ENCODE data around the gene SEPTIN12. TPM values are rescaled to one million over a fixed set of nuclear protein-coding genes. Genes with fewer than 3 reads are reported as not detected.

The SEPTIN12 gene
- total RNA-seq, 4 donors from 2014 or later: not detected

GRCh38 chr16:4796982-4797804 is 9.0 kb upstream of the SEPTIN12 start:
- H3K27me3 ChIP-seq: no peaks in the 10 kb centered on the region
- no peak overlapping the region for H3K4me3 ChIP-seq
- no peak overlapping the region for H3K27ac ChIP-seq
- no peaks in the 10 kb centered on the region for H3K9me3 ChIP-seq
- H3K36me3 ChIP-seq: peaks cover 0 to 49% of the 10 kb centered on the region in 2 donors
- TF ChIP-seq, protein P1, sequence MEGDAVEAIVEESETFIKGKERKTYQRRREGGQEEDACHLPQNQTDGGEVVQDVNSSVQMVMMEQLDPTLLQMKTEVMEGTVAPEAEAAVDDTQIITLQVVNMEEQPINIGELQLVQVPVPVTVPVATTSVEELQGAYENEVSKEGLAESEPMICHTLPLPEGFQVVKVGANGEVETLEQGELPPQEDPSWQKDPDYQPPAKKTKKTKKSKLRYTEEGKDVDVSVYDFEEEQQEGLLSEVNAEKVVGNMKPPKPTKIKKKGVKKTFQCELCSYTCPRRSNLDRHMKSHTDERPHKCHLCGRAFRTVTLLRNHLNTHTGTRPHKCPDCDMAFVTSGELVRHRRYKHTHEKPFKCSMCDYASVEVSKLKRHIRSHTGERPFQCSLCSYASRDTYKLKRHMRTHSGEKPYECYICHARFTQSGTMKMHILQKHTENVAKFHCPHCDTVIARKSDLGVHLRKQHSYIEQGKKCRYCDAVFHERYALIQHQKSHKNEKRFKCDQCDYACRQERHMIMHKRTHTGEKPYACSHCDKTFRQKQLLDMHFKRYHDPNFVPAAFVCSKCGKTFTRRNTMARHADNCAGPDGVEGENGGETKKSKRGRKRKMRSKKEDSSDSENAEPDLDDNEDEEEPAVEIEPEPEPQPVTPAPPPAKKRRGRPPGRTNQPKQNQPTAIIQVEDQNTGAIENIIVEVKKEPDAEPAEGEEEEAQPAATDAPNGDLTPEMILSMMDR (IDR thresholded peaks at IDR 0.05): no peak
- TF ChIP-seq POLR2AphosphoS5 (IDR thresholded peaks at IDR 0.05) (no peak), POLR2A (IDR thresholded peaks at IDR 0.05) (no peak), EP300 (IDR thresholded peaks at IDR 0.05) (no peak)
- H3K4me1 ChIP-seq: peaks cover 0 to 21% (median 10%) of the 10 kb centered on the region in 3 donors
- no peak for ATAC-seq
- WGBS, 2 donors (ENCODE audit: low coverage in 1 of 2): 20 to 96% methylated on average over 1 to 4 of the region's 21 CpGs

GRCh38 chr16:4795828-4796572 is 7.9 kb upstream of the SEPTIN12 start:
- no peak for ATAC-seq
- Histone ChIP-seq H3K9me3 (no peaks in the 10 kb centered on the region), H3K36me3 (peaks cover 0 to 49% of the 10 kb centered on the region in 2 donors), H3K4me1 (peaks cover 0 to 11% (median 2%) of the 10 kb centered on the region in 3 donors), H3K4me3 (no peak overlapping the region), H3K27ac (no peak overlapping the region), H3K27me3 (no peaks in the 10 kb centered on the region)
- WGBS, 2 donors (ENCODE audit: low coverage in 1 of 2): 81 to 87% methylated on average over 3 of the region's 30 CpGs
- TF ChIP-seq, protein P1 (IDR thresholded peaks at IDR 0.05): no peak
- TF ChIP-seq POLR2A (IDR thresholded peaks at IDR 0.05): no peak

DNA sequence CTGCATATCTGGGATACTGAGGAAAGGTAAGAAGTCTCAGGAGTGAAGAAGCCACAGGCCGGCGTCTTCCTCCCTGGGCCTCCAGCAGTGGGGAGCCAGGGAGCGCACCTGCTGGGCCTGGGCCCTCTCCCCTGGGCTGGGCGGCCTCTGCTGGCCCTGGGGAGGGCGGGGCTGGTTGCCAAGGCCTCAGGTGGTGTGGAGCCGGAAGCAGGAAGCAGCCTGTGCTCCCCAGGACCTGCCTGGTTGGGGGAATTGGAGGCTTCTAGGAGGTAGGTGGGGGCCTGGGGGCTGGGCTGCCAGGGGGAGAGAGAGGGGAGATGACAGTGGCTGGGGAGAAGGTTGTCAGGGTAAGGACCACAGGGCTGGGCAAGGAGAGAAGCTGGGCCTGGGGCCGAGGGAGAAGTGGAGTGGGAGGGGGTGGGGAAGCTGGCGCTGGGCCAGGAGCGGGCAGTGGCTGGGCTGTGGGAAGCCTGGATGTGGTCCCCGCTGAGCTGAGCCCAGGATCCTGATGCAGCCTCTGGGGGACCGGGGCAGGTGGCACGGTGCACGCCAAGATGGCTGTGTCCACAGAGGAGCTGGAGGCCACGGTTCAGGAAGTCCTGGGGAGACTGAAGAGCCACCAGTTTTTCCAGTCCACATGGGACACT is 7.2 kb upstream of the SEPTIN12 start, which contains the start of gene SMIM22:
SMIM22 (plus strand) TSS at position 189 of the 647 bp plus-strand sequence; CDS start at position 555, 366 bp downstream.
- Histone ChIP-seq H3K27ac (no peak within 1 kb of the TSS), H3K27me3 (no peaks in the 10 kb centered on the region), H3K4me3 (no peak within 1 kb of the TSS), H3K4me1 (peaks cover 0 to 4% (median 0%) of the 10 kb centered on the region in 3 donors), H3K36me3 (peaks cover 0 to 48% of the 10 kb centered on the region in 2 donors), H3K9me3 (no peaks in the 10 kb centered on the region)
- TF ChIP-seq EP300 (IDR thresholded peaks at IDR 0.05) (no peak), POLR2A (IDR thresholded peaks at IDR 0.05) (no peak), POLR2AphosphoS5 (IDR thresholded peaks at IDR 0.05) (no peak)
- TF ChIP-seq, protein P1 (IDR thresholded peaks at IDR 0.05): no peak
- no peak for ATAC-seq
- WGBS, 2 donors (ENCODE audit: low coverage in 1 of 2): 0 to 62% methylated on average over 1 to 7 of the region's 14 CpGs

DNA sequence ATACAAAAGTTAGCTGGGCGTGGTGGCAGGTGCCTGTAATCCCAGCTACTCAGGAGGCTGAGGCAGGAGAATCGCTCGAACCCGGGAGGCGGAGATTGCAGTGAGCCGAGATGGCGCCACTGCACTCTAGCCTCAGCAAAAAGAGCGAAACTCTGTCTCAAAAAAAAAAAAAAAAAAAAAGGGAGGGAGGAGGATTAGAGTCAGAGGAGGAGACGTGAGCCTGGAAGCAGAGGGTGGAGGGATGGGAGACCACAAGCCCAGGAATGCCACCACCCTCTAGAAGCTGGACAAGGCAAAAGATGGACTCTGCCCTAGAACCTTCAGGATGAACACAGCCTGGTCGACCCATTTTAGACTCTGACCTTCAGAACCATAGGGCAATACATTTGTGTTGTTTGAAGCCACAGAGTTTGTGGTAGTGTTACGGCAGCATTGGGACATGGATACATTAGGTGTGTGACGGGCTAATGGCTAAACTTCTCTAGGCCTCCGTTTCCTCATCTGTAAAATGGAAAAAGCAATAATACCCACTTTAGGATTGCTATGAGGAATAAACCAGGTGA is 4.9 kb upstream of the SEPTIN12 start:
- Histone ChIP-seq H3K4me1 (no peaks in the 10 kb centered on the region), H3K4me3 (no peak overlapping the region), H3K36me3 (peaks cover 0 to 26% of the 10 kb centered on the region in 2 donors), H3K9me3 (no peaks in the 10 kb centered on the region), H3K27ac (no peak overlapping the region), H3K27me3 (peaks cover under 1% of the 10 kb centered on the region)
- WGBS, 2 donors (ENCODE audit: low coverage in 1 of 2): 56 to 68% methylated on average over 2 to 8 of the region's 13 CpGs
- TF ChIP-seq POLR2A (IDR thresholded peaks at IDR 0.05) (no peak), POLR2AphosphoS5 (IDR thresholded peaks at IDR 0.05) (no peak), EP300 (IDR thresholded peaks at IDR 0.05) (no peak)
- TF ChIP-seq, protein P1 (IDR thresholded peaks at IDR 0.05): no peak
- no peak for ATAC-seq
